CD4-positive, alpha-beta T cell treated with Interleukin-10 for 1 hour (primary cell): ENCODE data around the gene CDK9.

Experiments used
- DNase-seq: peaks from one replicate; pipeline ENCODE4 v3.0.0-alpha.2; 2020

The CDK9 gene

GRCh38 chr9:127780909-127781308, 4.9 kb upstream of the CDK9 start:
- peak; percentile 37 for DNase-seq

DNA sequence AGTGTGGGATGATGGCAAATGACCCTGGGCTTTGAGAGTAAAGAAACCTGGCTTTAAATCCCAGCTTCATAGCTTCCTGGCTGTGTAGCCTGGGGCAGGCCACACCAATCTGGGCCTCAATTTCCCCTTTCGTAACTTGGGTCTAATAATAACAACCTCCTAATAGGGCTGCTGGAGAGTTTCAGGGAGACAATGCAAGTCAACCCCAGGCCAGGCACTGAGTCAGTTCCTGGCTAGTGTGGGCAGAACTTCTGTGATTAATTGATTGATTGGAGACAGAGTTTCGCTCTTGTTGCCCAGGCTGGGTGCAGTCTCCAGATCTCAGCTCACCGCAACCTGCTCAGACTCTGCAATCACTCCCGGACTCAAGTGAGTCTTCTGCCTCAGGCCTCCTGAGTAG, 4.0 kb upstream of the CDK9 start:
- no peak for DNase-seq

GRCh38 chr9:127783111-127784008, 2.5 kb upstream of the CDK9 start:
- peak; percentile 88 for DNase-seq

- peak; percentile 92 for DNase-seq
These were observed 556 bp upstream of the CDK9 start for GRCh38 chr9:127785023-127785932.

GRCh38 chr9:127786773-127787104, 905 bp downstream of the CDK9 start:
- no peak for DNase-seq

- DNase-seq = no peak
These were observed 2.6 kb downstream of the CDK9 start for GRCh38 chr9:127788337-127789011.

GRCh38 chr9:127789179-127789578, 3.3 kb downstream of the CDK9 start:
- DNase-seq = no peak

DNA sequence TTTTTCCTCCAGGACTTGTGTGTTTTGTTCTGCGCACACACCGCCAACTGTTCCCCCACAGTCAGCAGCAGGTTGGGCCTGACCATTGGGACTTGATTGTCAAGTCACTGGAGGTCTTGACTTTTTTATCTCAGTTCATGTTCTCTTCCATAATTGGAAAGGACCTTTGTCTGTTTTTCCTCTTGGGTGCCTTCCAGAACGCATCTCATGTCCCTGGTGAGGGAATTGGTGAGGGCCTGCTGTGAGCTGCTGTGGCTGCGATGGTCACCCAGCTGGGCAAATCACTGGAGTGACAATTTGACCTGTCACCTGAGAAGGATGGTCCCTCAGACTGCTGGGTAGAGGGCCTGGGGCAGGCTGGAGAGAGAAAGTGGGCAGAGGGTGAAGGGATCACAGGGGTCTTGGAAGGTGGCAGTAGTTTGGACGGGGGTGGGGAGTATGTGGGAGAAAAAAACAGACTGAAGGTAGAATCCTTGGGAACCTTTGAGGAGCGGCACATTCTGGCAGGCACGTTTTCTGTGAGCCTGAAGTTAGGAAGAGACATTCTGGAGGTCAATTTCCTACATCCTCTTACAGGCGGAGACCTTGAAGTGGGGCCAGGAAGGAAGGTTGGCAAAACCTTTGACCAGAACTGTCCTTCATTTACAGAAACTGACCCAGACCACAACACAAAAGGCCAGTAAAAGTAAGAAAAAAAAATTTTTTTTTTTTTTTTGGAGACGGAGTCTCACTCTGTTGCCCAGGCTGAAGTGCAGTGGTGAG, 4.4 kb downstream of the CDK9 start:
- DNase-seq = no peak

- no peak for DNase-seq
These were observed 5.3 kb downstream of the CDK9 start for GRCh38 chr9:127791085-127791484.

- DNase-seq = no peak
These were observed 6.7 kb downstream of the CDK9 start for GRCh38 chr9:127792417-127793031.

GRCh38 chr9:127793093-127793708, 7.4 kb downstream of the CDK9 start:
- no peak for DNase-seq

DNA sequence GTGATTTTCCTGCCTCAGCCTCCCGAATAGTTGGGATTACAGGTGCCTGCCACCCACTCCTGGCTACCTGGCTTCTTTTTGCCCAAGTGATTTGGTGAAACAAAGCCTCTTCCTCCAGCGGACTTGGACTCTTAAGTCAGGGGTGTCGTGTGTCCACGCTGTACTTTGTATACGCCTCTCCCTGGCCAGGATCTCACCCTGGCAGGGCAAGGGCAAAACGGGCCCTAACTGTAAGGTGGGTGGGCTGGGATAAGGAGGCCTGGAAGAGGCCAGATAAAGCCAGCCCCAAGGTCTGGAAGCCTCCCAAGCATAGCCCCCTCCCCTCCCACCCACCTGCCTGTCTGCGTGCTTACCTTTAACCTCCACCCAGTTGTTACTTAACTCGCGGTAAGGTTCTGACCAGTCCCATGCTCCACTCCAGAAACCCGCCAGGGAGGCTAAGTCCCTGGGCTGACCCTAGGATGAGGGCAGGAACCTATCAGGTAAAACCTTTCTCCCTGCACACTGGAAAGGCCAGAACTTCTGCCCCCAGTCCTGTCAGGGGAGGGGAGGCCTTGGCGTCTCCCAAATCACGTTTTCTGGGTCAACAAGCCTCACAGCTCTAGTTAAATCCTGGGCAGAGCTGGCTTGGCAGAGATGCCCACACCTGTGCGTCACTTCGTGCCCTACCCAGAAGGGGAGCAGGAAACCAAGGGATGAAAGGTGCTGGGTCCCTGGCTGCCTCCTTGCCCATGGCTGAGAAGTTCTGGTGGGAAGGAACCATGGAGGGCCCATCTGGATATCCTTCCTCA, 8.4 kb downstream of the CDK9 start:
- no peak for DNase-seq

- DNase-seq = no peak
These were observed 10.5 kb downstream of the CDK9 start for GRCh38 chr9:127796225-127796813.

- DNase-seq = no peak
These were observed 11.1 kb downstream of the CDK9 start for GRCh38 chr9:127796852-127797370.

DNA sequence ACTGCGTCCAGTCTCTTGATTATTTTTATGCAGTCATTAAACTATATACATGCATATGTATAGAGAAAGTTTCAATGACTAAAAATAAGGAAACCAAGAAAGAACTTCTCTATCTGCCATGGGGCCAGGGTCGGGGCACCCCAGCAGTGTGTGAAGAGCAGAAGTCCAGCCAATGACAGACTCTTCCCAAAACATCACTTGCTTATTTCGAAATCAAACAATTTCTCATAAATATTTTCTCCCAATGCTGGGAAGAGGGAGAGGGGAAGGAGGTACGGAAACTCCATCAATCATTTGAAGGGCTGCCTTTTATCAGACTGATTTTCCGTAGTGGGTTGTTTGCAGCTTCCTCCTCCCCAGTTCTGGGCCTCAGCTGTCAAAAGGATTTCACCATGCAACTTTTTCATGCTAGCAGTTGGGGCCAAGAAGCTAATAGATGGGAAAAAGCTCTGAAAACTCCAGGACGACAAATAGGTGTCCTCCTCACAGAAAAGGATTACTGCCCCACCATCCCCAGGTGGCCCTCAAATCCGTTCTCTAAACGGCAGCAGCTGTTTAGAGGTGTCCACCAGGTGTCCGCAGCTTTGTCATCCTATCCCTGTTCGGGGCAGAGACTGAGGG, 16.2 kb downstream of the CDK9 start:
- DNase-seq = no peak

GRCh38 chr9:127802576-127803443, 17.0 kb downstream of the CDK9 start, which contains the start of gene FPGS:
TSS of gene FPGS (plus strand) at chr9:127802882. CDS start at chr9:127802925, 43 bp downstream.
- peak; percentile 86 for DNase-seq

- DNase-seq = peak; percentile 30
These were observed 17.9 kb downstream of the CDK9 start for GRCh38 chr9:127803507-127804352.
